ENCODE data around the gene LRRC4.

Gene LRRC4

GRCh38 chr7:128007303-128007680, 23.9 kb downstream of the LRRC4 start:
- Histone ChIP-seq H2BK120ac (ENCODE audit: low read depth, low read length) (no peak overlapping the region), H3K79me1 (ENCODE audit: low read length) (peaks cover 2% of the 10 kb centered on the region), H3K27ac (ENCODE audit: low read depth, low read length) (no peak overlapping the region), H3K4me2 (ENCODE audit: low read length) (no peak overlapping the region), H3K9ac (ENCODE audit: low read length) (no peak overlapping the region), H2BK5ac (ENCODE audit: low read length) (no peak overlapping the region), H3K56ac (ENCODE audit: low read length) (no peak overlapping the region), H2AK5ac (ENCODE audit: low read length) (no peak overlapping the region), H3K18ac (ENCODE audit: low read length) (no peak overlapping the region), H2BK15ac (replicated peaks; ENCODE audit: low read depth) (no peak overlapping the region), H4K8ac (ENCODE audit: low read depth, low read length) (no peak overlapping the region), H3K23ac (ENCODE audit: low read length) (no peak overlapping the region), H3K4me3 (ENCODE audit: low read length) (no peak overlapping the region), H3K27me3 (ENCODE audit: insufficient read depth, low read length, poor library complexity) (no peaks in the 10 kb centered on the region), H3K4me1 (ENCODE audit: control insufficient read depth, low read depth, low read length) (no peaks in the 10 kb centered on the region), H3K79me2 (ENCODE audit: control insufficient read depth, insufficient read depth, low read length) (no peaks in the 10 kb centered on the region), H3K36me3 (ENCODE audit: control insufficient read depth, insufficient read depth, low read length) (no peaks in the 10 kb centered on the region), H3K4ac (ENCODE audit: low read depth, low read length) (no peak overlapping the region), H4K5ac (ENCODE audit: low read length) (no peak overlapping the region)
- no CpG with 5 or more reads among the region's 3 CpGs for WGBS (ENCODE audit: extremely low coverage, insufficient coverage, low lambda C conversion rate)
- no peak for DNase-seq

- WGBS (ENCODE audit: extremely low coverage, insufficient coverage, low lambda C conversion rate), result no CpG with 5 or more reads among the region's 8 CpGs
- H3K27me3 ChIP-seq (ENCODE audit: insufficient read depth, low read length, poor library complexity), result no peaks in the 10 kb centered on the region
- H3K27ac ChIP-seq (ENCODE audit: low read depth, low read length), result no peak overlapping the region
- H2BK5ac ChIP-seq (ENCODE audit: low read length), result no peak overlapping the region
- H3K56ac ChIP-seq (ENCODE audit: low read length), result no peak overlapping the region
- no peak overlapping the region for H3K23ac ChIP-seq (ENCODE audit: low read length)
- H2AK5ac ChIP-seq (ENCODE audit: low read length), result no peak overlapping the region
- H3K4ac ChIP-seq (ENCODE audit: low read depth, low read length), result no peak overlapping the region
- no peak overlapping the region for H4K8ac ChIP-seq (ENCODE audit: low read depth, low read length)
- no peaks in the 10 kb centered on the region for H3K79me2 ChIP-seq (ENCODE audit: control insufficient read depth, insufficient read depth, low read length)
- H3K4me3 ChIP-seq (ENCODE audit: low read length), result no peak overlapping the region
- no peaks in the 10 kb centered on the region for H3K4me1 ChIP-seq (ENCODE audit: control insufficient read depth, low read depth, low read length)
- H3K79me1 ChIP-seq (ENCODE audit: low read length), result peaks cover 2% of the 10 kb centered on the region
- no peak overlapping the region for H2BK15ac ChIP-seq (replicated peaks; ENCODE audit: low read depth)
- H3K36me3 ChIP-seq (ENCODE audit: control insufficient read depth, insufficient read depth, low read length), result no peaks in the 10 kb centered on the region
- no peak overlapping the region for H2BK120ac ChIP-seq (ENCODE audit: low read depth, low read length)
- DNase-seq, result no peak
- H3K18ac ChIP-seq (ENCODE audit: low read length), result no peak overlapping the region
- no peak overlapping the region for H3K4me2 ChIP-seq (ENCODE audit: low read length)
- no peak overlapping the region for H3K9ac ChIP-seq (ENCODE audit: low read length)
- no peak overlapping the region for H4K5ac ChIP-seq (ENCODE audit: low read length)
Observed at GRCh38 chr7:128006550-128007302, 24.5 kb downstream of the LRRC4 start.

GRCh38 chr7:128005759-128006159, 25.5 kb downstream of the LRRC4 start:
- WGBS (ENCODE audit: extremely low coverage, insufficient coverage, low lambda C conversion rate), result no CpG with 5 or more reads among the region's 3 CpGs
- Histone ChIP-seq H2BK5ac (ENCODE audit: low read length) (no peak overlapping the region), H3K79me1 (ENCODE audit: low read length) (peaks cover 2% of the 10 kb centered on the region), H3K56ac (ENCODE audit: low read length) (no peak overlapping the region), H3K4me3 (ENCODE audit: low read length) (no peak overlapping the region), H3K4me2 (ENCODE audit: low read length) (no peak overlapping the region), H3K36me3 (ENCODE audit: control insufficient read depth, insufficient read depth, low read length) (no peaks in the 10 kb centered on the region), H3K4me1 (ENCODE audit: control insufficient read depth, low read depth, low read length) (no peaks in the 10 kb centered on the region), H2BK15ac (replicated peaks; ENCODE audit: low read depth) (no peak overlapping the region), H3K9ac (ENCODE audit: low read length) (no peak overlapping the region), H4K8ac (ENCODE audit: low read depth, low read length) (no peak overlapping the region), H3K18ac (ENCODE audit: low read length) (no peak overlapping the region), H2BK120ac (ENCODE audit: low read depth, low read length) (no peak overlapping the region), H4K5ac (ENCODE audit: low read length) (no peak overlapping the region), H2AK5ac (ENCODE audit: low read length) (no peak overlapping the region), H3K27me3 (ENCODE audit: insufficient read depth, low read length, poor library complexity) (no peaks in the 10 kb centered on the region), H3K27ac (ENCODE audit: low read depth, low read length) (no peak overlapping the region), H3K4ac (ENCODE audit: low read depth, low read length) (no peak overlapping the region), H3K79me2 (ENCODE audit: control insufficient read depth, insufficient read depth, low read length) (no peaks in the 10 kb centered on the region), H3K23ac (ENCODE audit: low read length) (no peak overlapping the region)
- DNase-seq, result no peak

GRCh38 chr7:128005117-128005516, 26.1 kb downstream of the LRRC4 start:
- no peak overlapping the region for H3K27ac ChIP-seq (ENCODE audit: low read depth, low read length)
- no peak overlapping the region for H3K23ac ChIP-seq (ENCODE audit: low read length)
- no peak overlapping the region for H4K5ac ChIP-seq (ENCODE audit: low read length)
- no peak overlapping the region for H4K8ac ChIP-seq (ENCODE audit: low read depth, low read length)
- H3K4me3 ChIP-seq (ENCODE audit: low read length), result no peak overlapping the region
- H2AK5ac ChIP-seq (ENCODE audit: low read length), result no peak overlapping the region
- H2BK120ac ChIP-seq (ENCODE audit: low read depth, low read length), result no peak overlapping the region
- H3K18ac ChIP-seq (ENCODE audit: low read length), result no peak overlapping the region
- no peak overlapping the region for H3K4ac ChIP-seq (ENCODE audit: low read depth, low read length)
- H2BK15ac ChIP-seq (replicated peaks; ENCODE audit: low read depth), result no peak overlapping the region
- H3K9ac ChIP-seq (ENCODE audit: low read length), result no peak overlapping the region
- no peak overlapping the region for H2BK5ac ChIP-seq (ENCODE audit: low read length)
- H3K4me1 ChIP-seq (ENCODE audit: control insufficient read depth, low read depth, low read length), result no peaks in the 10 kb centered on the region
- no peak overlapping the region for H3K56ac ChIP-seq (ENCODE audit: low read length)
- no CpG with 5 or more reads among the region's 7 CpGs for WGBS (ENCODE audit: extremely low coverage, insufficient coverage, low lambda C conversion rate)
- no peaks in the 10 kb centered on the region for H3K79me1 ChIP-seq (ENCODE audit: low read length)
- DNase-seq, result no peak
- no peaks in the 10 kb centered on the region for H3K36me3 ChIP-seq (ENCODE audit: control insufficient read depth, insufficient read depth, low read length)
- H3K79me2 ChIP-seq (ENCODE audit: control insufficient read depth, insufficient read depth, low read length), result no peaks in the 10 kb centered on the region
- no peak overlapping the region for H3K4me2 ChIP-seq (ENCODE audit: low read length)
- H3K27me3 ChIP-seq (ENCODE audit: insufficient read depth, low read length, poor library complexity), result no peaks in the 10 kb centered on the region

GRCh38 chr7:128004623-128005022, 26.6 kb downstream of the LRRC4 start:
- H3K4me3 ChIP-seq (ENCODE audit: low read length), result no peak overlapping the region
- H2BK120ac ChIP-seq (ENCODE audit: low read depth, low read length), result no peak overlapping the region
- H4K5ac ChIP-seq (ENCODE audit: low read length), result no peak overlapping the region
- WGBS (ENCODE audit: extremely low coverage, insufficient coverage, low lambda C conversion rate), result no CpG with 5 or more reads among the region's 6 CpGs
- H2BK15ac ChIP-seq (replicated peaks; ENCODE audit: low read depth), result no peak overlapping the region
- H3K23ac ChIP-seq (ENCODE audit: low read length), result no peak overlapping the region
- H3K36me3 ChIP-seq (ENCODE audit: control insufficient read depth, insufficient read depth, low read length), result no peaks in the 10 kb centered on the region
- H3K56ac ChIP-seq (ENCODE audit: low read length), result no peak overlapping the region
- no peak overlapping the region for H3K9ac ChIP-seq (ENCODE audit: low read length)
- H2BK5ac ChIP-seq (ENCODE audit: low read length), result no peak overlapping the region
- DNase-seq, result no peak
- no peak overlapping the region for H3K4ac ChIP-seq (ENCODE audit: low read depth, low read length)
- H3K18ac ChIP-seq (ENCODE audit: low read length), result no peak overlapping the region
- H3K79me2 ChIP-seq (ENCODE audit: control insufficient read depth, insufficient read depth, low read length), result no peaks in the 10 kb centered on the region
- no peak overlapping the region for H4K8ac ChIP-seq (ENCODE audit: low read depth, low read length)
- H3K27ac ChIP-seq (ENCODE audit: low read depth, low read length), result no peak overlapping the region
- H3K4me2 ChIP-seq (ENCODE audit: low read length), result no peak overlapping the region
- no peaks in the 10 kb centered on the region for H3K4me1 ChIP-seq (ENCODE audit: control insufficient read depth, low read depth, low read length)
- H2AK5ac ChIP-seq (ENCODE audit: low read length), result no peak overlapping the region
- no peaks in the 10 kb centered on the region for H3K27me3 ChIP-seq (ENCODE audit: insufficient read depth, low read length, poor library complexity)
- no peaks in the 10 kb centered on the region for H3K79me1 ChIP-seq (ENCODE audit: low read length)

GRCh38 chr7:128003787-128004186, 27.4 kb downstream of the LRRC4 start:
- no peak overlapping the region for H4K5ac ChIP-seq (ENCODE audit: low read length)
- no CpG with 5 or more reads among the region's 2 CpGs for WGBS (ENCODE audit: extremely low coverage, insufficient coverage, low lambda C conversion rate)
- no peak overlapping the region for H2BK15ac ChIP-seq (replicated peaks; ENCODE audit: low read depth)
- no peak overlapping the region for H4K8ac ChIP-seq (ENCODE audit: low read depth, low read length)
- no peak overlapping the region for H2AK5ac ChIP-seq (ENCODE audit: low read length)
- H3K23ac ChIP-seq (ENCODE audit: low read length), result no peak overlapping the region
- no peak overlapping the region for H3K9ac ChIP-seq (ENCODE audit: low read length)
- H3K18ac ChIP-seq (ENCODE audit: low read length), result no peak overlapping the region
- no peak overlapping the region for H3K27ac ChIP-seq (ENCODE audit: low read depth, low read length)
- no peak overlapping the region for H3K4me3 ChIP-seq (ENCODE audit: low read length)
- no peak for DNase-seq
- no peaks in the 10 kb centered on the region for H3K27me3 ChIP-seq (ENCODE audit: insufficient read depth, low read length, poor library complexity)
- no peaks in the 10 kb centered on the region for H3K36me3 ChIP-seq (ENCODE audit: control insufficient read depth, insufficient read depth, low read length)
- peaks cover 2% of the 10 kb centered on the region for H3K79me1 ChIP-seq (ENCODE audit: low read length)
- H3K56ac ChIP-seq (ENCODE audit: low read length), result no peak overlapping the region
- H3K4me1 ChIP-seq (ENCODE audit: control insufficient read depth, low read depth, low read length), result no peaks in the 10 kb centered on the region
- no peaks in the 10 kb centered on the region for H3K79me2 ChIP-seq (ENCODE audit: control insufficient read depth, insufficient read depth, low read length)
- no peak overlapping the region for H2BK5ac ChIP-seq (ENCODE audit: low read length)
- no peak overlapping the region for H3K4ac ChIP-seq (ENCODE audit: low read depth, low read length)
- H2BK120ac ChIP-seq (ENCODE audit: low read depth, low read length), result no peak overlapping the region
- no peak overlapping the region for H3K4me2 ChIP-seq (ENCODE audit: low read length)
